ENCODE data around the gene TOP3A.

TOP3A gene

GRCh38 chr17:18247613-18248001, 67.2 kb downstream of the TOP3A start:
- no peaks in the 10 kb centered on the region for H3K9me2 ChIP-seq (ENCODE audit: low read depth, low read length)
- peaks cover 64% of the 10 kb centered on the region for H3K36me3 ChIP-seq (ENCODE audit: insufficient read depth, low read length)
- H3K4me2 ChIP-seq (ENCODE audit: low read length) = no peak overlapping the region
- no peaks in the 10 kb centered on the region for H3K79me2 ChIP-seq (ENCODE audit: insufficient read depth, low read length)
- H3K9me3 ChIP-seq (ENCODE audit: low read length) = no peaks in the 10 kb centered on the region
- no peaks in the 10 kb centered on the region for H3F3A ChIP-seq (ENCODE audit: insufficient read depth, low read length)
- no peaks in the 10 kb centered on the region for H3K27me3 ChIP-seq (ENCODE audit: insufficient read depth, low read length)
- H3K4me1 ChIP-seq (ENCODE audit: insufficient read depth, low read length, severe bottlenecking) = no peaks in the 10 kb centered on the region
- H3K27ac ChIP-seq (ENCODE audit: low read depth, low read length, poor library complexity, severe bottlenecking) = no peak overlapping the region
- no peak overlapping the region for H2AFZ ChIP-seq (ENCODE audit: low read length)
- H4K20me1 ChIP-seq (ENCODE audit: insufficient read depth, low read length) = no peaks in the 10 kb centered on the region
- no peak overlapping the region for H3K4me3 ChIP-seq (ENCODE audit: low read depth, low read length, poor library complexity, severe bottlenecking)
- TF ChIP-seq CTCF (IDR thresholded peaks at IDR 0.05; ENCODE audit: low read length) (no peak), EZH2 (IDR thresholded peaks at IDR 0.05; ENCODE audit: borderline replicate concordance, low read length) (no peak)
- no peak overlapping the region for H3K9ac ChIP-seq (ENCODE audit: low read length)

GRCh38 chr17:18246880-18247612, 67.7 kb downstream of the TOP3A start:
- H3K79me2 ChIP-seq (ENCODE audit: insufficient read depth, low read length) = no peaks in the 10 kb centered on the region
- no peak overlapping the region for H2AFZ ChIP-seq (ENCODE audit: low read length)
- H3K27ac ChIP-seq (ENCODE audit: low read depth, low read length, poor library complexity, severe bottlenecking) = no peak overlapping the region
- no peaks in the 10 kb centered on the region for H3F3A ChIP-seq (ENCODE audit: insufficient read depth, low read length)
- no peak overlapping the region for H3K4me3 ChIP-seq (ENCODE audit: low read depth, low read length, poor library complexity, severe bottlenecking)
- no peak for TF ChIP-seq EZH2 (IDR thresholded peaks at IDR 0.05; ENCODE audit: borderline replicate concordance, low read length)
- no peaks in the 10 kb centered on the region for H3K9me3 ChIP-seq (ENCODE audit: low read length)
- H3K9me2 ChIP-seq (ENCODE audit: low read depth, low read length) = no peaks in the 10 kb centered on the region
- no peaks in the 10 kb centered on the region for H4K20me1 ChIP-seq (ENCODE audit: insufficient read depth, low read length)
- H3K36me3 ChIP-seq (ENCODE audit: insufficient read depth, low read length) = peaks cover 58% of the 10 kb centered on the region
- H3K27me3 ChIP-seq (ENCODE audit: insufficient read depth, low read length) = no peaks in the 10 kb centered on the region
- H3K4me2 ChIP-seq (ENCODE audit: low read length) = no peak overlapping the region
- H3K9ac ChIP-seq (ENCODE audit: low read length) = no peak overlapping the region
- H3K4me1 ChIP-seq (ENCODE audit: insufficient read depth, low read length, severe bottlenecking) = no peaks in the 10 kb centered on the region

GRCh38 chr17:18246109-18246725, 68.6 kb downstream of the TOP3A start:
- Histone ChIP-seq H4K20me1 (ENCODE audit: insufficient read depth, low read length) (no peaks in the 10 kb centered on the region), H3K4me1 (ENCODE audit: insufficient read depth, low read length, severe bottlenecking) (no peaks in the 10 kb centered on the region), H3K9me3 (ENCODE audit: low read length) (no peaks in the 10 kb centered on the region), H3K4me3 (ENCODE audit: low read depth, low read length, poor library complexity, severe bottlenecking) (no peak overlapping the region), H3F3A (ENCODE audit: insufficient read depth, low read length) (no peaks in the 10 kb centered on the region), H3K9me2 (ENCODE audit: low read depth, low read length) (no peaks in the 10 kb centered on the region), H3K9ac (ENCODE audit: low read length) (no peak overlapping the region), H3K36me3 (ENCODE audit: insufficient read depth, low read length) (peaks cover 52% of the 10 kb centered on the region), H3K79me2 (ENCODE audit: insufficient read depth, low read length) (no peaks in the 10 kb centered on the region), H3K27ac (ENCODE audit: low read depth, low read length, poor library complexity, severe bottlenecking) (no peak overlapping the region), H3K4me2 (ENCODE audit: low read length) (no peak overlapping the region), H3K27me3 (ENCODE audit: insufficient read depth, low read length) (no peaks in the 10 kb centered on the region), H2AFZ (ENCODE audit: low read length) (no peak overlapping the region)
- no peak for TF ChIP-seq CTCF (IDR thresholded peaks at IDR 0.05; ENCODE audit: low read length)
- no peak for TF ChIP-seq EZH2 (IDR thresholded peaks at IDR 0.05; ENCODE audit: borderline replicate concordance, low read length)
